GM12801 (cell line): Measurements from ENCODE around the gene MLKL.

Experiments used
- CTCF ChIP-seq: IDR thresholded peaks from one replicate; pipeline ENCODE4 v1.5.1; 2011; ENCODE audit warnings: control low read depth; ENCODE audit not compliant: insufficient read length; ENCODE audit errors: extremely low read depth

Gene MLKL

GRCh38 chr16:74695450-74696422 lies 4.9 kb downstream of the MLKL start:
- no peak for TF ChIP-seq CTCF

GRCh38 chr16:74691093-74691855 lies 9.4 kb downstream of the MLKL start:
- TF ChIP-seq CTCF, result no peak

- no peak for TF ChIP-seq CTCF
These were observed 18.1 kb downstream of the MLKL start for GRCh38 chr16:74682556-74682955.

GRCh38 chr16:74680681-74681080 lies 20.0 kb downstream of the MLKL start:
- TF ChIP-seq CTCF, result no peak

- no peak for TF ChIP-seq CTCF
These were observed 20.7 kb downstream of the MLKL start for GRCh38 chr16:74679983-74680382.

GRCh38 chr16:74677868-74678267 lies 22.8 kb downstream of the MLKL start:
- TF ChIP-seq CTCF, result no peak

- no peak for TF ChIP-seq CTCF
These were observed 26.8 kb downstream of the MLKL start for GRCh38 chr16:74673876-74674275.
